Measurements from ENCODE around the gene ENG.
"Not testable (repeated sequence)": the region's sequence is repeated elsewhere in the genome, so short reads cannot be mapped to it uniquely, and the experiment has no call there.

- TF ChIP-seq, protein P1, sequence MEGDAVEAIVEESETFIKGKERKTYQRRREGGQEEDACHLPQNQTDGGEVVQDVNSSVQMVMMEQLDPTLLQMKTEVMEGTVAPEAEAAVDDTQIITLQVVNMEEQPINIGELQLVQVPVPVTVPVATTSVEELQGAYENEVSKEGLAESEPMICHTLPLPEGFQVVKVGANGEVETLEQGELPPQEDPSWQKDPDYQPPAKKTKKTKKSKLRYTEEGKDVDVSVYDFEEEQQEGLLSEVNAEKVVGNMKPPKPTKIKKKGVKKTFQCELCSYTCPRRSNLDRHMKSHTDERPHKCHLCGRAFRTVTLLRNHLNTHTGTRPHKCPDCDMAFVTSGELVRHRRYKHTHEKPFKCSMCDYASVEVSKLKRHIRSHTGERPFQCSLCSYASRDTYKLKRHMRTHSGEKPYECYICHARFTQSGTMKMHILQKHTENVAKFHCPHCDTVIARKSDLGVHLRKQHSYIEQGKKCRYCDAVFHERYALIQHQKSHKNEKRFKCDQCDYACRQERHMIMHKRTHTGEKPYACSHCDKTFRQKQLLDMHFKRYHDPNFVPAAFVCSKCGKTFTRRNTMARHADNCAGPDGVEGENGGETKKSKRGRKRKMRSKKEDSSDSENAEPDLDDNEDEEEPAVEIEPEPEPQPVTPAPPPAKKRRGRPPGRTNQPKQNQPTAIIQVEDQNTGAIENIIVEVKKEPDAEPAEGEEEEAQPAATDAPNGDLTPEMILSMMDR (IDR thresholded peaks at IDR 0.05): not testable (repeated sequence)
- TF ChIP-seq POLR2A (IDR thresholded peaks at IDR 0.05): not testable (repeated sequence)
These were observed 8.8 kb downstream of the ENG start for GRCh38 chr9:127845619-127846018.
